Caco-2 (cell line): ENCODE results near the gene KLK1. TPM values are rescaled to one million over a fixed set of nuclear protein-coding genes. Genes with fewer than 3 reads are reported as not detected.

Experiments used
- Bru-seq: library from RNA; stranded (reverse); fragments of 400-500 nt; gene quantifications from one replicate; lab custom pipeline; 2021; lab: Mats Ljungman, UMichigan
- BruChase-seq, 2 experiments: library from RNA; stranded (reverse); fragments of 400-500 nt; gene quantifications; one replicate each; lab custom pipeline; 2021; lab: Mats Ljungman, UMichigan
- BruUV-seq: library from RNA; stranded (reverse); fragments of 400-500 nt; replicated peaks from 2 replicates; lab custom pipeline; 2021; lab: Mats Ljungman, UMichigan
- CTCF ChIA-PET: fragments of 300-600 bp; sonication (Branson Sonifier 250); formaldehyde crosslinking; loops from one replicate; lab custom pipeline; 2022; ENCODE audit warnings: antibody characterized with exemption; lab: Charles Lee
- POLR2A ChIA-PET: fragments of 300-600 bp; sonication (Branson Sonifier 250); formaldehyde crosslinking; loops from one replicate; lab custom pipeline; 2022; ENCODE audit warnings: antibody characterized with exemption; lab: Charles Lee
- DNase-seq, 2 experiments: peaks; one replicate each; pipeline versions ENCODE4 v3.0.0 to v3.0.0-alpha.2; 2020 to 2022
- H3K27me3 ChIP-seq: replicated peaks from 2 replicates; pipeline ENCODE4 v1.6.0; 2011; ENCODE audit warnings: low read length; ENCODE audit not compliant: control insufficient read depth, insufficient read depth
- H3K36me3 ChIP-seq: 2 replicates; pipeline ENCODE4 v1.5.1; 2011; ENCODE audit warnings: low read length; ENCODE audit not compliant: control insufficient read depth, insufficient read depth
- H3K4me1 ChIP-seq: fragments of 250-450 bp; sonication (Bioruptor Pico); 2 replicates; pipeline ENCODE4 v1.5.1; 2020; ENCODE audit warnings: mild to moderate bottlenecking
- H3K4me3 ChIP-seq: 2 replicates; pipeline ENCODE4 v1.5.1; 2011; ENCODE audit warnings: low read depth, mild to moderate bottlenecking, control low read depth, low read length
- H3K9me3 ChIP-seq: fragments of 250-450 bp; sonication (Bioruptor Pico); 2 replicates; pipeline ENCODE4 v1.5.1; 2020; ENCODE audit warnings: mild to moderate bottlenecking, moderate library complexity
- H3K27ac Mint-ChIP-seq: one replicate; pipeline ENCODE4 v1.8.0; 2022; ENCODE audit warnings: mixed read lengths; ENCODE audit not compliant: unreplicated experiment
- H3K27me3 Mint-ChIP-seq: one replicate; pipeline ENCODE4 v1.8.0; 2022; ENCODE audit warnings: mixed read lengths; ENCODE audit not compliant: insufficient read depth, unreplicated experiment
- H3K36me3 Mint-ChIP-seq: one replicate; pipeline ENCODE4 v1.8.0; 2022; ENCODE audit warnings: mild to moderate bottlenecking, mixed read lengths; ENCODE audit not compliant: insufficient read depth, unreplicated experiment
- H3K4me1 Mint-ChIP-seq: one replicate; pipeline ENCODE4 v1.8.0; 2022; ENCODE audit warnings: low read depth, mixed read lengths; ENCODE audit not compliant: unreplicated experiment
- H3K4me3 Mint-ChIP-seq: one replicate; pipeline ENCODE4 v1.8.0; 2022; ENCODE audit warnings: mild to moderate bottlenecking, moderate library complexity, mixed read lengths; ENCODE audit not compliant: unreplicated experiment
- H3K9me3 Mint-ChIP-seq: one replicate; pipeline ENCODE4 v1.8.0; 2022; ENCODE audit warnings: mixed read lengths; ENCODE audit not compliant: unreplicated experiment
- intact Hi-C: fragments of 100-400 bp; cut with micrococcal nuclease; formaldehyde crosslinking; loops from one replicate; pipeline ENCODE4 v1.10.0; 2022; ENCODE audit not compliant: unreplicated experiment
- long read RNA-seq: library from polyadenylated mRNA; stranded (forward); transcript quantifications from one replicate; pipeline ENCODE4 v2.0.0, GENCODE V29; 2022
- total RNA-seq: library from RNA; stranded (reverse); gene quantifications from 2 replicates; pipeline ENCODE4 v1.2.3, GENCODE V29; 2022
- TF ChIP-seq, protein P1 (sequence below), 2 experiments: fragments of 200-600 bp in 1 of 2; IDR thresholded peaks; 1 replicate in 1 of 2; 2 replicates in 1 of 2; pipeline versions ENCODE4 v1.5.1 to v1.8.0; 2011 to 2022; ENCODE audit warnings: antibody characterized with exemption in 1 of 2, control low read depth in 1 of 2, inconsistent platforms in 1 of 2, low read depth in 1 of 2, low read length in 1 of 2, mild to moderate bottlenecking in 1 of 2, moderate library complexity in 1 of 2; ENCODE audit not compliant: insufficient read depth in 1 of 2, severe bottlenecking in 1 of 2, unreplicated experiment in 1 of 2

Gene KLK1
- 0.73 and 1.1 TPM in 2 replicates for total RNA-seq
- percentile 13 among the genes with signal in this experiment for Bru-seq, nascent RNA
- percentile 12 among the genes with signal in this experiment for BruChase-seq, experiment 1, labeled RNA remaining after a 2-hour chase
- percentile 25 among the genes with signal in this experiment for BruChase-seq, experiment 2, labeled RNA remaining after a 6-hour chase
- long read RNA-seq = 0 reads

DNA sequence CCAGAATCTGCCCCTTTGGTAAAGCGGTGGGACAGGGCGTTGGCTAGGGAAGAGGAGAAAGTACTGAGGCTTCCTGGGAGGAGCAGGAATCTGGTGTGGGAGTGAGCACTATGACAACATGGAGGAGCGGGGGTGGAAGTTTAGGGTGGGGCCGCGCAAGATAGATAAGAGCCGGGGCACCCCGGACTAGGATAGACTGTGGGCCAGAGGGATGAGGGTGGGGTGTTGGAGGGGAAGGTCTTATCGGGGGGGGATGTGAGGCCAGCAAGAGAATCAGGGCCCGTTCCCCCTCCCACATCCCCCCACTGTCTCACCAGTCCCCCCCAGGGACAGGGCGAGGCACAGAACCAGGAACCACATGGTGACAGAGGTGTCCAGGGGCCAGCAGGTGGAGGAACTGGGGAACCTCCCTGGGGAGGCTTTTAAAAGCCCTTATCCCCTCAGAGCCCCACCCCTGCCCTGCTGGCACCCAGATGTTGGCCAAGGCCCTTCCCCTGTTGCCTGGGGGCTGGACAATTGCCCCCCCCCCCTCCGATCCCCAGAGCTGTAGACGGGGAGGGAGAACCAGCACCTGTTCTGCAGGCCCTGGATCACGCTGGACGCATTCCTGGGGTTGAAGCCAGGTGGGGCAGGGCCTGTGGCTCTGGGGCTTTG, at the start of gene KLK1:
Gene KLK1 (minus strand): TSS at position 399 of the 654 bp plus-strand sequence. CDS start 39 bp downstream, at position 360.
- DNase-seq = no peak
- Histone ChIP-seq H3K27me3 (no peaks in the 10 kb centered on the region; the same call in 1 of the 2 replicates), H3K36me3 (no peaks in the 10 kb centered on the region), H3K4me3 (no peak within 1 kb of the TSS), H3K4me1 (peaks cover 10% of the 10 kb centered on the region), H3K9me3 (no peaks in the 10 kb centered on the region)
- intact Hi-C loops = no loop called here
- peaks cover 27% of the 10 kb centered on the region for H3K27me3 Mint-ChIP-seq
- no TSS peak for BruUV-seq
- no peaks in the 10 kb centered on the region for H3K9me3 Mint-ChIP-seq
- ChIA-PET CTCF (no interaction called here), POLR2A (interaction anchor here (0.7 kb wide), 1 partner anchor 31 kb away, joined by 3 read pairs; no protein-coding TSS in a partner anchor)
- TF ChIP-seq, protein P1, sequence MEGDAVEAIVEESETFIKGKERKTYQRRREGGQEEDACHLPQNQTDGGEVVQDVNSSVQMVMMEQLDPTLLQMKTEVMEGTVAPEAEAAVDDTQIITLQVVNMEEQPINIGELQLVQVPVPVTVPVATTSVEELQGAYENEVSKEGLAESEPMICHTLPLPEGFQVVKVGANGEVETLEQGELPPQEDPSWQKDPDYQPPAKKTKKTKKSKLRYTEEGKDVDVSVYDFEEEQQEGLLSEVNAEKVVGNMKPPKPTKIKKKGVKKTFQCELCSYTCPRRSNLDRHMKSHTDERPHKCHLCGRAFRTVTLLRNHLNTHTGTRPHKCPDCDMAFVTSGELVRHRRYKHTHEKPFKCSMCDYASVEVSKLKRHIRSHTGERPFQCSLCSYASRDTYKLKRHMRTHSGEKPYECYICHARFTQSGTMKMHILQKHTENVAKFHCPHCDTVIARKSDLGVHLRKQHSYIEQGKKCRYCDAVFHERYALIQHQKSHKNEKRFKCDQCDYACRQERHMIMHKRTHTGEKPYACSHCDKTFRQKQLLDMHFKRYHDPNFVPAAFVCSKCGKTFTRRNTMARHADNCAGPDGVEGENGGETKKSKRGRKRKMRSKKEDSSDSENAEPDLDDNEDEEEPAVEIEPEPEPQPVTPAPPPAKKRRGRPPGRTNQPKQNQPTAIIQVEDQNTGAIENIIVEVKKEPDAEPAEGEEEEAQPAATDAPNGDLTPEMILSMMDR (IDR thresholded peaks at IDR 0.05; ENCODE audit: insufficient read depth in 1 of 2, low read depth in 1 of 2, low read length in 1 of 2, severe bottlenecking in 1 of 2, unreplicated experiment in 1 of 2) = no peak
- H3K4me3 Mint-ChIP-seq = no peak within 1 kb of the TSS
- H3K4me1 Mint-ChIP-seq = peaks cover 15% of the 10 kb centered on the region
- H3K36me3 Mint-ChIP-seq = peaks cover 4% of the 10 kb centered on the region
- H3K27ac Mint-ChIP-seq = no peak within 1 kb of the TSS

DNA sequence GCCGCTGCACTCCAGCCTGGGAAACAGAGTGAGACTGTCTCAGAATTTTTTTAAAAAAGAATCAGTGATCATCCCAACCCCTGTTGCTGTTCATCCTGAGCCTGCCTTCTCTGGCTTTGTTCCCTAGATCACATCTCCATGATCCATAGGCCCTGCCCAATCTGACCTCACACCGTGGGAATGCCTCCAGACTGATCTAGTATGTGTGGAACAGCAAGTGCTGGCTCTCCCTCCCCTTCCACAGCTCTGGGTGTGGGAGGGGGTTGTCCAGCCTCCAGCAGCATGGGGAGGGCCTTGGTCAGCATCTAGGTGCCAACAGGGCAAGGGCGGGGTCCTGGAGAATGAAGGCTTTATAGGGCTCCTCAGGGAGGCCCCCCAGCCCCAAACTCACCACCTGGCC, 49.5 kb upstream of the KLK1 start, which contains the start of gene KLK2:
Gene KLK2 (plus strand): TSS at position 384 of the 400 bp plus-strand sequence. CDS start 35 bp downstream, outside the sequence.
- no peaks in the 10 kb centered on the region for H3K4me1 ChIP-seq
- H3K36me3 ChIP-seq = no peaks in the 10 kb centered on the region
- TF ChIP-seq, protein P1 (IDR thresholded peaks at IDR 0.05; ENCODE audit: insufficient read depth in 1 of 2, low read depth in 1 of 2, low read length in 1 of 2, severe bottlenecking in 1 of 2, unreplicated experiment in 1 of 2) = no peak
- Mint-ChIP-seq H3K4me3 (no peak within 1 kb of the TSS), H3K36me3 (no peaks in the 10 kb centered on the region), H3K27me3 (peaks cover 12% of the 10 kb centered on the region), H3K27ac (no peak within 1 kb of the TSS), H3K4me1 (no peaks in the 10 kb centered on the region), H3K9me3 (no peaks in the 10 kb centered on the region)
- ChIA-PET POLR2A (no interaction called here), CTCF (no interaction called here)
- H3K27me3 ChIP-seq = no peaks in the 10 kb centered on the region; the same call in 1 of the 2 replicates
- no peak within 1 kb of the TSS for H3K4me3 ChIP-seq
- intact Hi-C loops = no loop called here
- DNase-seq = no peak
- no peaks in the 10 kb centered on the region for H3K9me3 ChIP-seq
- no TSS peak for BruUV-seq

DNA sequence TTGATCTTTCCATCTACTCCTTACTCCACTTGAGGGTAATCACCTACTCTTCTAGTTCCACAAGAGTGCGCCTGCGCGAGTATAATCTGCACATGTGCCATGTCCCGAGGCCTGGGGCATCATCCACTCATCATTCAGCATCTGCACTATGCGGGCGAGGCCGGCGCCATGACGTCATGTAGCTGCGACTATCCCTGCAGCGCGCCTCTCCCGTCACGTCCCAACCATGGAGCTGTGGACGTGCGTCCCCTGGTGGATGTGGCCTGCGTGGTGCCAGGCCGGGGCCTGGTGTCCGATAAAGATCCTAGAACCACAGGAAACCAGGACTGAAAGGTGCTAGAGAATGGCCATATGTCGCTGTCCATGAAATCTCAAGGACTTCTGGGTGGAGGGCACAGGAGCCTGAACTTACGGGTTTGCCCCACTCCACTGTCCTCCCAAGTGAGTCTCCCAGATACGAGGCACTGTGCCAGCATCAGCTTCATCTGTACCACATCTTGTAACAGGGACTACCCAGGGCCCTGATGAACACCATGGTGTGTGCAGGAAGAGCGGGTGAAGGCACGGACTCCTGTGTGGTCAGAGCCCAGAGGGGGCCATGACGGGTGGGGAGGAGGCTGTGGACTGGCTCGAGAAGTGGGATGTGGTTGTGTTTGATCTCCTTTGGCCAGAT, 47.0 kb upstream of the KLK1 start:
- POLR2A ChIA-PET = no interaction called here
- DNase-seq = peak in 1 of 2 experiments; percentile 13
- intact Hi-C loops = no loop called here
- no peaks in the 10 kb centered on the region; the same call in 1 of the 2 replicates for H3K27me3 ChIP-seq
- Mint-ChIP-seq H3K9me3 (no peaks in the 10 kb centered on the region), H3K27me3 (peaks cover 17% of the 10 kb centered on the region), H3K36me3 (no peaks in the 10 kb centered on the region), H3K27ac (no peak overlapping the region), H3K4me3 (no peak overlapping the region), H3K4me1 (no peaks in the 10 kb centered on the region)
- no peaks in the 10 kb centered on the region for H3K36me3 ChIP-seq
- H3K4me1 ChIP-seq = no peaks in the 10 kb centered on the region
- no peak overlapping the region for H3K4me3 ChIP-seq
- H3K9me3 ChIP-seq = no peaks in the 10 kb centered on the region
- BruUV-seq = no TSS peak
- CTCF ChIA-PET = no interaction called here
- TF ChIP-seq, protein P1 (IDR thresholded peaks at IDR 0.05; ENCODE audit: insufficient read depth in 1 of 2, low read depth in 1 of 2, low read length in 1 of 2, severe bottlenecking in 1 of 2, unreplicated experiment in 1 of 2) = no peak
